Neural crest cell (in vitro differentiated cells): Measurements from ENCODE around the gene FERD3L. TPM values are rescaled to one million over a fixed set of nuclear protein-coding genes. Genes with fewer than 3 reads are reported as not detected.

Source experiments
- DNase-seq: peaks from one replicate; pipeline ENCODE4 v3.0.0; 2021; ENCODE audit warnings: low read depth, mixed read lengths, low spot score
- H3K27ac Mint-ChIP-seq: one replicate; pipeline ENCODE4 v1.8.0; 2021; ENCODE audit warnings: mild to moderate bottlenecking, mixed read lengths; ENCODE audit not compliant: unreplicated experiment
- H3K27me3 Mint-ChIP-seq: 2 replicates; pipeline ENCODE4 v1.8.0; 2021; ENCODE audit warnings: low read depth, mild to moderate bottlenecking, mixed read lengths
- H3K36me3 Mint-ChIP-seq: 2 replicates; pipeline ENCODE4 v1.8.0; 2021; ENCODE audit warnings: low read depth, mild to moderate bottlenecking, mixed read lengths
- H3K4me1 Mint-ChIP-seq: 2 replicates; pipeline ENCODE4 v1.8.0; 2021; ENCODE audit warnings: mixed read lengths
- H3K4me3 Mint-ChIP-seq: one replicate; pipeline ENCODE4 v1.8.0; 2021; ENCODE audit warnings: mild to moderate bottlenecking, mixed read lengths
- H3K9me3 Mint-ChIP-seq: 2 replicates; pipeline ENCODE4 v1.8.0; 2021; ENCODE audit warnings: mixed read lengths
- CTCF ChIP-seq: fragments of 200-600 bp; sonication (generic); conservative IDR thresholded peaks from 2 replicates; pipeline ENCODE4 v1.5.0; 2021; ENCODE audit warnings: antibody characterized with exemption, mild to moderate bottlenecking
- total RNA-seq: library from RNA; stranded (reverse); gene quantifications from 2 replicates; pipeline ENCODE4 v1.2.1, GENCODE V29; 2021

The FERD3L gene
- total RNA-seq, 1 donor from 2014 or later = not detected

- H3K36me3 Mint-ChIP-seq = no peaks in the 10 kb centered on the region
- H3K4me3 Mint-ChIP-seq = peak overlapping the region; percentile 60
- H3K27ac Mint-ChIP-seq = no peak overlapping the region
- H3K9me3 Mint-ChIP-seq = no peaks in the 10 kb centered on the region
- DNase-seq = no peak
- peaks cover 99% of the 10 kb centered on the region for H3K27me3 Mint-ChIP-seq
- TF ChIP-seq CTCF = no peak
- H3K4me1 Mint-ChIP-seq = peaks cover 21% of the 10 kb centered on the region
Observed at GRCh38 chr7:19111474-19112273, 33.5 kb downstream of the FERD3L start.

GRCh38 chr7:19110776-19111175, 34.4 kb downstream of the FERD3L start:
- DNase-seq = no peak
- Mint-ChIP-seq H3K27ac (no peak overlapping the region), H3K27me3 (peaks cover 99% of the 10 kb centered on the region), H3K4me3 (peak overlapping the region; percentile 60), H3K4me1 (peaks cover 25% of the 10 kb centered on the region), H3K9me3 (no peaks in the 10 kb centered on the region), H3K36me3 (no peaks in the 10 kb centered on the region)
- TF ChIP-seq CTCF = no peak

GRCh38 chr7:19110026-19110730, 35.0 kb downstream of the FERD3L start:
- H3K36me3 Mint-ChIP-seq = no peaks in the 10 kb centered on the region
- peaks cover 100% of the 10 kb centered on the region for H3K27me3 Mint-ChIP-seq
- H3K9me3 Mint-ChIP-seq = no peaks in the 10 kb centered on the region
- no peak for TF ChIP-seq CTCF
- peaks cover 25% of the 10 kb centered on the region for H3K4me1 Mint-ChIP-seq
- H3K4me3 Mint-ChIP-seq = peak overlapping the region; percentile 7
- DNase-seq = no peak
- H3K27ac Mint-ChIP-seq = no peak overlapping the region

- H3K36me3 Mint-ChIP-seq = no peaks in the 10 kb centered on the region
- no peak overlapping the region for H3K27ac Mint-ChIP-seq
- H3K4me1 Mint-ChIP-seq = peaks cover 25% of the 10 kb centered on the region
Observed at GRCh38 chr7:19109000-19109946, 35.9 kb downstream of the FERD3L start.

More at GRCh38 chr7:19109000-19109946, 35.9 kb downstream of the FERD3L start:
- TF ChIP-seq CTCF = no peak
- peak overlapping the region; percentile 31 for H3K4me3 Mint-ChIP-seq
- no peak for DNase-seq
- peaks cover 100% of the 10 kb centered on the region for H3K27me3 Mint-ChIP-seq
- no peaks in the 10 kb centered on the region for H3K9me3 Mint-ChIP-seq
